Calu3 (cell line): ENCODE measurements around the gene CORO1C. TPM values are rescaled to one million over a fixed set of nuclear protein-coding genes. Genes with fewer than 3 reads are reported as not detected.

ENCODE experiments used
- BruUV-seq: library from RNA; stranded (reverse); fragments of 400-500 nt; replicated peaks from 2 replicates; lab custom pipeline; 2021; lab: Mats Ljungman, UMichigan
- CTCF ChIA-PET: fragments of 300-600 bp; sonication (Branson Sonifier 250); formaldehyde crosslinking; loops from one replicate; lab custom pipeline; 2022; ENCODE audit warnings: antibody characterized with exemption; lab: Charles Lee
- DNase-seq: peaks from one replicate; pipeline ENCODE4 v3.0.0; 2022
- H3K27ac Mint-ChIP-seq: one replicate; pipeline ENCODE4 v1.8.0; 2022; ENCODE audit warnings: mixed read lengths; ENCODE audit not compliant: unreplicated experiment
- H3K27me3 Mint-ChIP-seq: one replicate; pipeline ENCODE4 v1.8.0; 2022; ENCODE audit warnings: mixed read lengths; ENCODE audit not compliant: unreplicated experiment
- H3K36me3 Mint-ChIP-seq: one replicate; pipeline ENCODE4 v1.8.0; 2022; ENCODE audit warnings: mild to moderate bottlenecking, moderate library complexity, mixed read lengths; ENCODE audit not compliant: insufficient read depth, unreplicated experiment
- H3K4me1 Mint-ChIP-seq: one replicate; pipeline ENCODE4 v1.8.0; 2022; ENCODE audit warnings: mild to moderate bottlenecking, low read depth, mixed read lengths; ENCODE audit not compliant: unreplicated experiment
- H3K4me3 Mint-ChIP-seq: one replicate; pipeline ENCODE4 v1.8.0; 2022; ENCODE audit warnings: mild to moderate bottlenecking, low read depth, moderate library complexity, mixed read lengths; ENCODE audit not compliant: unreplicated experiment
- H3K9me3 Mint-ChIP-seq: one replicate; pipeline ENCODE4 v1.8.0; 2022; ENCODE audit warnings: low read depth, mixed read lengths; ENCODE audit not compliant: unreplicated experiment
- CTCF ChIP-seq: fragments of 200-600 bp; IDR thresholded peaks from one replicate; pipeline ENCODE4 v1.8.0; 2022; ENCODE audit warnings: antibody characterized with exemption; ENCODE audit not compliant: unreplicated experiment
- intact Hi-C: fragments of 100-400 bp; cut with micrococcal nuclease; formaldehyde crosslinking; loops from one replicate; pipeline ENCODE4 v1.10.0; 2022; ENCODE audit not compliant: unreplicated experiment
- total RNA-seq: library from RNA; stranded (reverse); gene quantifications from 2 replicates; pipeline ENCODE4 v1.2.3, GENCODE V29; 2022

Gene CORO1C
- total RNA-seq, 1 experiment from 2014 or later: 252 TPM

GRCh38 chr12:108712925-108713203 lies 18.5 kb downstream of the CORO1C start:
- Mint-ChIP-seq H3K9me3 (no peaks in the 10 kb centered on the region), H3K27me3 (no peaks in the 10 kb centered on the region), H3K27ac (no peak overlapping the region), H3K4me3 (no peak overlapping the region), H3K4me1 (peaks cover 15% of the 10 kb centered on the region), H3K36me3 (peaks cover 55% of the 10 kb centered on the region)
- BruUV-seq: no TSS peak
- CTCF ChIA-PET: interaction anchor here (0.9 kb wide), 1 partner anchor 24 kb away, joined by 3 read pairs; no protein-coding TSS in a partner anchor
- intact Hi-C loops: no loop called here
- DNase-seq: no peak
- no peak for TF ChIP-seq CTCF

GRCh38 chr12:108712165-108712924 lies 19.0 kb downstream of the CORO1C start:
- intact Hi-C loops: no loop called here
- CTCF ChIA-PET: interaction anchor here (0.9 kb wide), 1 partner anchor 24 kb away, joined by 3 read pairs; no protein-coding TSS in a partner anchor
- H3K4me3 Mint-ChIP-seq: no peak overlapping the region

GRCh38 chr12:108711489-108712164 lies 19.7 kb downstream of the CORO1C start:
- Mint-ChIP-seq H3K27ac (no peak overlapping the region), H3K9me3 (no peaks in the 10 kb centered on the region), H3K4me3 (no peak overlapping the region), H3K36me3 (peaks cover 46% of the 10 kb centered on the region), H3K27me3 (no peaks in the 10 kb centered on the region), H3K4me1 (peaks cover 16% of the 10 kb centered on the region)
- no TSS peak for BruUV-seq
- CTCF ChIA-PET: interaction anchor here (0.7 kb wide), 1 partner anchor 285 kb away, joined by 4 read pairs; no protein-coding TSS in a partner anchor
- intact Hi-C loops: no loop called here
- no peak for TF ChIP-seq CTCF
- no peak for DNase-seq

More at GRCh38 chr12:108712165-108712924, 19.0 kb downstream of the CORO1C start:
- Mint-ChIP-seq H3K9me3 (no peaks in the 10 kb centered on the region), H3K36me3 (peaks cover 53% of the 10 kb centered on the region), H3K27ac (no peak overlapping the region), H3K4me1 (peaks cover 17% of the 10 kb centered on the region), H3K27me3 (no peaks in the 10 kb centered on the region)
- no peak for DNase-seq
- TF ChIP-seq CTCF: no peak
- BruUV-seq: no TSS peak

- no TSS peak for BruUV-seq
- Mint-ChIP-seq H3K27me3 (no peaks in the 10 kb centered on the region), H3K9me3 (no peaks in the 10 kb centered on the region), H3K36me3 (peaks cover 44% of the 10 kb centered on the region), H3K4me1 (peaks cover 26% of the 10 kb centered on the region), H3K4me3 (no peak overlapping the region), H3K27ac (no peak overlapping the region)
- TF ChIP-seq CTCF: no peak
- CTCF ChIA-PET: no interaction called here
- intact Hi-C loops: no loop called here
- no peak for DNase-seq
Observed at GRCh38 chr12:108709697-108710096, 21.6 kb downstream of the CORO1C start.
